Ramos (cell line): ENCODE data around the gene FBXO22.

Source experiments
- in situ Hi-C: fragments of 300-500 bp; cut with MboI; formaldehyde crosslinking; loops from one replicate; pipeline ENCODE4 v1.14.3; 2022; ENCODE audit warnings: low sequenced_read_pairs; ENCODE audit not compliant: unreplicated experiment

Gene FBXO22

GRCh38 chr15:75916978-75917377, 13.3 kb downstream of the FBXO22 start:
- in situ Hi-C loops, result no loop called here

GRCh38 chr15:75918135-75918534, 14.5 kb downstream of the FBXO22 start:
- in situ Hi-C loops, result no loop called here

GRCh38 chr15:75920079-75920478, 16.4 kb downstream of the FBXO22 start:
- in situ Hi-C loops, result no loop called here

GRCh38 chr15:75921732-75922703, 18.3 kb downstream of the FBXO22 start:
- in situ Hi-C loops, result no loop called here

- in situ Hi-C loops, result no loop called here
Measured at GRCh38 chr15:75923756-75924155, 20.1 kb downstream of the FBXO22 start.

GRCh38 chr15:75924576-75924975, 20.9 kb downstream of the FBXO22 start:
- in situ Hi-C loops, result no loop called here

- in situ Hi-C loops, result no loop called here
Measured at GRCh38 chr15:75925440-75925839, 21.8 kb downstream of the FBXO22 start.

- in situ Hi-C loops, result no loop called here
Measured at GRCh38 chr15:75926931-75927330, 23.3 kb downstream of the FBXO22 start.

GRCh38 chr15:75927601-75928000, 23.9 kb downstream of the FBXO22 start:
- in situ Hi-C loops, result no loop called here

GRCh38 chr15:75928680-75929608, 25.3 kb downstream of the FBXO22 start:
- in situ Hi-C loops, result no loop called here

- in situ Hi-C loops, result no loop called here
Measured at GRCh38 chr15:75929799-75930565, 26.3 kb downstream of the FBXO22 start.

GRCh38 chr15:75930866-75931265, 27.2 kb downstream of the FBXO22 start:
- in situ Hi-C loops, result no loop called here

GRCh38 chr15:75942464-75942863, 38.8 kb downstream of the FBXO22 start:
- in situ Hi-C loops, result no loop called here

GRCh38 chr15:75943246-75943645, 39.6 kb downstream of the FBXO22 start:
- in situ Hi-C loops, result no loop called here

- in situ Hi-C loops, result no loop called here
Measured at GRCh38 chr15:75943713-75944215, 40.1 kb downstream of the FBXO22 start.

GRCh38 chr15:75945953-75946352, 42.3 kb downstream of the FBXO22 start:
- in situ Hi-C loops, result no loop called here

GRCh38 chr15:75947092-75947491, 43.4 kb downstream of the FBXO22 start:
- in situ Hi-C loops, result no loop called here

- in situ Hi-C loops, result no loop called here
Measured at GRCh38 chr15:75948761-75949296, 45.2 kb downstream of the FBXO22 start.

GRCh38 chr15:75952525-75952924, 48.8 kb downstream of the FBXO22 start:
- in situ Hi-C loops, result no loop called here

- in situ Hi-C loops, result no loop called here
Measured at GRCh38 chr15:75955720-75956119, 52.0 kb downstream of the FBXO22 start.
